Sigmoid colon (tissue), 4 donors: ENCODE measurements around the gene SLC25A15.

ENCODE experiments used
- CTCF ChIP-seq, 4 experiments: fragments of 450-650 bp in 3 of 4; fragments of 200-600 bp in 1 of 4; IDR thresholded peaks; one replicate each; pipeline ENCODE4 v1.5.1; 2016 to 2019; ENCODE audit warnings: antibody characterized with exemption in 4 of 4, mild to moderate bottlenecking in 3 of 4, moderate library complexity in 2 of 4
- POLR2A ChIP-seq, 2 donors: fragments of 450-650 bp; IDR thresholded peaks; one replicate each; pipeline ENCODE4 v1.6.1; 2016; ENCODE audit warnings: antibody characterized with exemption in 2 of 2, mild to moderate bottlenecking in 2 of 2, moderate library complexity in 2 of 2
- POLR2AphosphoS5 ChIP-seq, 4 donors: sonication (generic); formaldehyde crosslinking; IDR thresholded peaks; one replicate each; pipeline ENCODE4 v1.6.1; 2017; ENCODE audit warnings: antibody characterized with exemption in 4 of 4

GRCh38 chr13:40790154-40790616 lies 774 bp downstream of the SLC25A15 start:
- TF ChIP-seq POLR2A (IDR thresholded peaks at IDR 0.05) (no peak), CTCF (IDR thresholded peaks at IDR 0.05) (no peak), POLR2AphosphoS5 (IDR thresholded peaks at IDR 0.05) (no peak)
